ELR (cell line): ENCODE results near the gene C1orf122.
"Not testable (repeated sequence)": the region's sequence is repeated elsewhere in the genome, so short reads cannot be mapped to it uniquely, and the experiment has no call there.

Experiments
- DNase-seq: peaks from one replicate; pipeline ENCODE4 v3.0.0-alpha.2; 2015; ENCODE audit warnings: low read depth

The C1orf122 gene

GRCh38 chr1:37807555-37808368 is at the start of gene C1orf122, which contains the start of gene YRDC:
Gene C1orf122, plus strand, starts transcription at chr1:37807790. Its CDS starts 615 bp downstream, at chr1:37808405.
Gene YRDC, minus strand, starts transcription at chr1:37808208. Its CDS starts 28 bp downstream, at chr1:37808180.
- peak; percentile 96 for DNase-seq

GRCh38 chr1:37759451-37759850 is 48.1 kb upstream of the C1orf122 start:
- no peak for DNase-seq

GRCh38 chr1:37761416-37762095 is 46.0 kb upstream of the C1orf122 start:
- no peak for DNase-seq

- DNase-seq: no peak
Measured at GRCh38 chr1:37762516-37762915, 45.1 kb upstream of the C1orf122 start.

GRCh38 chr1:37763791-37764413 is 43.7 kb upstream of the C1orf122 start:
- no peak for DNase-seq

- DNase-seq: peak; percentile 54
Measured at GRCh38 chr1:37764414-37764825, 43.2 kb upstream of the C1orf122 start.

- no peak for DNase-seq
Measured at GRCh38 chr1:37764888-37765441, 42.6 kb upstream of the C1orf122 start, which contains the start of gene EPHA10. Gene EPHA10, minus strand, starts transcription at chr1:37765120. Its CDS starts 54 bp downstream, at chr1:37765066.

- DNase-seq: no peak
Measured at GRCh38 chr1:37765916-37766664, 41.5 kb upstream of the C1orf122 start.

- no peak for DNase-seq
Measured at GRCh38 chr1:37767488-37767887, 40.1 kb upstream of the C1orf122 start.

GRCh38 chr1:37771440-37771839 is 36.1 kb upstream of the C1orf122 start:
- not testable (repeated sequence) for DNase-seq

GRCh38 chr1:37776946-37777516 is 30.6 kb upstream of the C1orf122 start:
- no peak for DNase-seq

GRCh38 chr1:37778654-37779053 is 28.9 kb upstream of the C1orf122 start:
- DNase-seq: no peak

GRCh38 chr1:37782491-37782890 is 25.1 kb upstream of the C1orf122 start:
- no peak for DNase-seq

- no peak for DNase-seq
Measured at GRCh38 chr1:37792943-37793686, 14.5 kb upstream of the C1orf122 start.

GRCh38 chr1:37793773-37794371 is 13.7 kb upstream of the C1orf122 start, which contains the start of gene MANEAL:
Gene MANEAL, plus strand, starts transcription at chr1:37793847. Its CDS starts 336 bp downstream, at chr1:37794183.
- peak; percentile 46 for DNase-seq

- no peak for DNase-seq
Measured at GRCh38 chr1:37794372-37795339, 12.9 kb upstream of the C1orf122 start.

GRCh38 chr1:37795340-37796125 is 12.1 kb upstream of the C1orf122 start:
- no peak for DNase-seq
